Inflammatory macrophage treated with lipopolysaccharide for 1 hour (primary cell): Measurements from ENCODE around the gene ZNF430.
A peak's percentile ranks its signal among the peaks of the same experiment; 100 is the strongest.
"Not testable (repeated sequence)": the region's sequence is repeated elsewhere in the genome, so short reads cannot be mapped to it uniquely, and the experiment has no call there.

Source experiments
- DNase-seq, 2 donors: peaks; one replicate each; pipeline ENCODE4 v3.0.0-alpha.2; 2020 to 2022

ZNF430 gene

DNA sequence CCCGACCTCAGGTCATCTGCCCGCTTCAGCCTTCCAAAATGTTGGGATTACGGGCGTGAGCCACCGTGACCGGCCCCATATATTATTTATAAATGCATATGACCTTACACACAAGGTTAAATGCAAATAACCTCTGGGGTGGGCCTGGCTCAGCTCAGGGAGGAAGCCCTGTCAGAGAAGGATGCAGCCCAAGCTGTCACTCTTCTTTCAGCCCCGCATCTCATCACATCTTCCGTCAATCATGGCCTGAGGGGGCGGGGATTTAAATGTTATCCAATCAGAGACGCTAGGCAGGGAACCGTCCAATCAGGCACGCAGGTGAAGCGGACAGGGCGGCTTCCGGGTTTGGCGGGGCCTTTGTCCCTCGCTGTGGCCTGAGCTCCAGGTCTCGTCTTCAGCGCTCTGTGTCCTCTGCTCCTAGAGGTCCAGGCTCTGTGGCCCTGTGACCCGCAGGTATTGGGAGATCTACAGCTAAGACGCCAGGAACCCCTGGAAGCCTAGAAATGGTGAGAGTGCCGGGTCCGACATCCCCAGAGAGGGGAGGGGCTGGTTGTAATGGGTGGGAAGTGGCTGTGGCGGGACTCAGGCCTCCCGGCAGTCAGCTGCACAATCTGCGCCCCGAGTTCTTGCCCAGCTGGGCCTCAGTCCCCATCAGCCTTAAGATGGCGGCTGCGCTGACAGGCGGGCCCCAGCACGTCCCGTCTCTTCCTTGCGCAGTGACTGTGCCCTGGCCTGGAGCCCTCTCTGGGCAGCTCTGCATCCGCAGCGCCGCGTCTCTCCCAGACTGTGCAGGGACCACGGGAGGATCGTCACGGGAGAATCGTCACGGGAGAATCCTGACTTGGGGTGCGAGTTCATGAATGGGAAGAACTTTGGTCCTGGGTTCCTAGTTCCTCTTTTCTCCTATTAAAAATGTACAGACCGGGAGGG lies at the start of gene ZNF430:
TSS of gene ZNF430 (plus strand) at position 360 of the 930 bp plus-strand sequence. CDS start at position 504, 144 bp downstream.
- DNase-seq = peak; percentile 97

DNA sequence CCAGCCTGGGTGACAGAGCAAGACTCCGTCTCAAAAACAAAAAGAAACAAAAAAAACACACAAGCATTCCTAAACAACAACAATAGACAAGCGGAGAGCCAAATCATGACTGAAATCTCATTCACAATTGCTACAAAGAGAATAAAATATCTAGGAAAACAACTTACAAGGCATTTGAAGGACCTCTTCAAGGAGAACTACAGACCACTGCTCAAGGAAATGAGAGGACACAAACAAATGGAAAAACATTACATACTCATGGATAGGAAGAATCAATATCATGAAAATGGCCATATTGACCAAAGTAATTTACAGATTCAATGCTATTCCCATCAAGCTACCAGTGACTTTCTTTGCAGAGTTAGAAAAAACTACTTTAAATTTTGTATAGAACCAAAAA lies 27.7 kb upstream of the ZNF430 start:
- DNase-seq = not testable (repeated sequence)

DNA sequence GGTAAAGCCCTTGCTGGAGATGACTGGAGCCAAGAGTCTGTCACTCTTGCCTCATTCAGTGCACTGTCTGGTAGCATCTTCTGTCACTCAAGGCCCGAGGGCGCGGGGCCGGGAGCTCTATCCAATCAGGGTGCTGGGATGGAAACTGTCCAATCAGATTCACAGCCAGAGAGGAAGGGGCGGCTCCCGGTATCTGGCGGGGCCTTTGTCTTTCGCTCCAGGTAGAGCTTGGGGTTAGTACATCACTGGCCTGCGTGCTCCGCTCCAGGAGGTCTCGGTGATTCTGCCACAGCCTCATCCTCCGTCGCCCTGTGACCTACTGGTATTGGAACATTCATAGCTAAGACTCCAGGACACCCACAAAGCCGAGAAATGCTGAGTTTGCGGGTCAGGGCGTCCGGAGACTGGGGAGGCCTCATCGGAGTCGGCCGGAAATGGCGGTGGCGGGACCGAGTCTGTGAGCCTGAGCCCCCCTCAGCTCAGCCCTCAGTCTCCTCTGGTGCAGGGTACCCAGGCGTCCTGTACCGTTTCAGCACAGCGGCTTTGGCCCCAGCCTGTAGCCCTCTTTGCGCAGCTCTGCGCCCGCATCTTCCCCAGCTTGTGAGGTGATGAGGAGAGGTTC lies 20.6 kb upstream of the ZNF430 start:
- peak; percentile 52 to 69 for DNase-seq

DNA sequence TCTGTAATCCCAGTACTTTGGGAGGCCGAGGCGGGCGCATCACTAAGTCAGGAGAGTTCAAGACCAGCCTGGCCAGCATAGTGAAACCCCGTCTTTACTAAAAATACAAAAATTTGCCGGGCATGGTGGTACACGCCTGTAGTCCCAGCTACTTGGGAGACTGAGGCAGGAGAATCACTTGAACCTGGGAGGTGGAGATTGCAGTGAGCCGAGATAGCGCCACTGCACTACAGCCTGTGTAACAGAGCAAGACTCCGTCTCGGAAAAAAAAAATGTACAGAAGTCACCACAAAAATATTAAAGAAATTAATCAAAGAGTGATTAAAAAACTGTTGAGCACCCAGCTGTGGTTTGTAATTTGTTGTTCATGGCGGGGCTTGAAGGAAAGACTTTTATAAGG lies 781 bp downstream of the ZNF430 start:
- not testable (repeated sequence) for DNase-seq

DNA sequence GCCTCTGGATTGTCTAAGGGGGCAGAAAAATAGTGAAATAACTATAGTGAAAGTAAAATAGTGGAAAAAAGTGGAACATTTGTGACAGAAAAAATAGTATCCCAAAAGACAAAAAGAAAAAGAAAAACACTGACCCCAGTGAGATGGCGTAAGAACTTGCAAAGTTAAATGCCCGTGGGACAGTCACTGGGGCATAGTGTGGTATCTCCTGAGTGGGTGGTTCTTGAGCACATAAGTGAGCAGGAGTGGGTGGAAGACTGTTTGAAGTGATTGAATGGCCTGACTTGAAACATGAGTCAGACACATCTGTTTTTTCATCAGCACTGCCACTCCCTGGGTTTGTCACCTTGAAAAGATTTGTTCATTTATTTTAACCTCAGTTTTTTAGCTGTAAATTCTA lies 2.5 kb downstream of the ZNF430 start:
- peak; percentile 72 to 98 for DNase-seq

DNA sequence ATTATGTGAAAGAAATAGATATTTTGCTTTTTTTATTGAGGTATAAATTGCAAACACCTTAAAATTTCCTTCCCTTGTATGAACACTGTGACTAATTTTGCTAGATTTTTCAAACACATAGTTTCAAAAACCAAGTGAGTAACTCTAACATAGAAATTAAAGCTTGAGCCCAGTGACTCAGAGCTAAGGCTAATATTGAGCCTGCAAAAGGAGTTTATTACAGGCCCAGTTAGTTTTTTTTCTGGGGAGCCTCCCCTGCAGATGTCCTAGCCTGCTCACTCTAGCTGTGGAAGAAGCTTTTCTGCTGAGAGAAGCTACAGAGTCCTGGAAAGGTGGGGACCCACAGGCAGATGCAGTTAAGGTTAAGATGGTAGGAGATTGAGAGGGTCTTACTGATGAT lies 3.4 kb downstream of the ZNF430 start:
- DNase-seq = peak in 1 of 2 donors; percentile 20

DNA sequence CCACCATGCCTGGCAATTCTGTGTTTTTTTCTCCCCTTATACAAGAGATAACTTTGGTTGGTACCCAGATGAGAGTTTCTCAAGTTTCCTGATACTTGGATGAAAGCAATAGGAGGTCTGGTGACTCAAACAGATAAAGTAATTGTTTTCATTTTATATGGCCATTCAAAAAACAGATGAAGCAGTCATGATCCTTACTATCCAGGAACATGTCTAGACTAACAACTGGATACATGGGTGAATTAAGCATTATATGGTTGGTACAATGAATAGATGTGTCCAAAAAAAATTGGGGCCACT lies 8.5 kb downstream of the ZNF430 start:
- no peak for DNase-seq

DNA sequence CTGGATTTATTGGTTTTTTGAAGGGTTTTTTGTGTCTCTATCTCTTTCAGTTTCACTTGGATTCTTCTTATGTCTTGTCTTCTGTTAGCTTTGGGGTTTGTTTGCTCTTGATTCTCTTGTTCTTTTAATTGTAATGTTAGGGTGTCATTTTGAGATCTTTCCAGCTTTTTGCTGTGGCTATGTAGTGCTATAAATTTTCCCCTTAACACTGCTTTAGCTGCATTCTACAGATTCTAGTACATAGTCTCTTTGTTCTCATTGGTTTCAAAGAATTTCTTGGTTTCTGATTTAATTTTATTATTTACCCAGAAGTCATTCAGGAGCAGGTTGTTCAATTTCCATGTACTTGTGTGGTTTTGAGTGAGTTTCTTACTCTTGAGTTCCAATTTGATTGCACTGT lies 24.6 kb downstream of the ZNF430 start:
- DNase-seq = no peak

DNA sequence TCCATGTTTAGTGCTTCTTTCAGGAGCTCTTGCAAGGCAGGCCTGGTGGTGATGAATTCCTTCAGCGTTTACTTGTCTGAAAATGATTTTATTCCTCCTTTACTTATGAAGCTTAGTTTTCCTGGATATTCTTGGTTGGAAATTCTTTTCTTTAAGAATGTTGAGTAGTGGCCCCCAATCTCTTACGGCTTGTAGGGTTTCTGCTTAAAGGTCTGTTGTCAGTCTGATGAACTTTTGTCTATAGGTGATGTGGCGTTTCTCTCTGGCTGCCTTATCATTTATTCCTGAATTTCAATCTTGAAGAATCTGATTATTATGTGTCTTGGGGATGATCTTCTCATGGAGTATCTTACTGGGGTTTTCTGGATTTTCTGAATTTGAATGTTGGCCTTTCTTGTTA lies 26.0 kb downstream of the ZNF430 start:
- no peak for DNase-seq

DNA sequence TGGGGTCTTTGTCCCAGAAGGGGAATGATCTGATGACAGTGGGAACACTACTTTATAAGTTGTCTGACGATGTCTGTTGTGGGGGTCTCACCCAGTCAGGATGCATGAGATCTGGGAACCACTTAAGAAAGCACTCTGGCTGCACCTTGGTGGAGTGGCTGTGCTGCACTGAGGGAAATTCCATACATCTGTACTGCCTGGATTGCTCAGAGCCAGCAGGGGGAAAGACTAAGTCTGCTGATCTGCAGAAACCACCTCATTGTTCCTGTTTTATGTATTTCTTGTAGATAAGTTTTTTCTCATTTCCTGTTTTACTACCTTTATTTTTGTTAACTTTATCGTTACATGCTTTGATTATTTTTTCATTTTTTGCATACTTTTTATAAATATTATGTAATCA lies 27.3 kb downstream of the ZNF430 start:
- peak; percentile 6 to 73 for DNase-seq

DNA sequence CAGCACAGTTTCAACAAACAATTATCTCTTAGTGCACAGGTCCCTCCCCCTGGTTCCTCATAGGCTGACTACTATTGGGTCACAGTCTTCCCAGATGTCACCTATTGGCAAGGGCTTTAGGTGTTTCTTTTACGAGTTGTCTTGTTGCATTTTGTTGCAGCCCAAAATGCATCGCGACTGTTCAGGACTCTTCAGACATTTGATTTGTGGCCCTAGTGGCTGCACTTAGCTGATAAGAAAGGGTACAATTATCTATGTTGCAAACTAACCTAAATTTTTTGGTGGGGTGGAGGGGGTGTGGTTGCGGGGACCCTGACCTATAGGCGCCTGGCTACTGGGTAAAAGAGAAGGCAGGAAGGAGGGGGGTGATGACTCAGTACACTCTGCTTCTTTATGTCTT lies 32.4 kb downstream of the ZNF430 start:
- no peak for DNase-seq

DNA sequence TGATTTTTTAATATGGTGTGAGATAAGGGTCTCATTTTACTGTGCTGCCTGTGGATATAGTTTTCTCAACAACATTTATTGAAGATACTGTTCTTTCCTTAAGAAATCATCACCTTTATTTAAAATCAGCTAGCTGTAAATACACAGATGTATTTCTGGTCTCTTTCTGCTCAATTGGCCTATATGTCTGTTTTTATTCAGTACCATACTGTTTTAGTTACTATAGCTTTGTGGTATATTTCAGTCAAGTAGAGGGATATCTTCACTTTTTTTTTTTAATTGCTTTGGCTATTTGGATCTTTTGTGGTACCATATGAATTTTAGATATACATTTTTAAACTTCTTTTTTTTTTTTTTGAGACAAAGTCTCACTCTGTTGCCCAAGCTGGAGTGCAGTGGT lies 44.9 kb downstream of the ZNF430 start:
- no peak for DNase-seq

DNA sequence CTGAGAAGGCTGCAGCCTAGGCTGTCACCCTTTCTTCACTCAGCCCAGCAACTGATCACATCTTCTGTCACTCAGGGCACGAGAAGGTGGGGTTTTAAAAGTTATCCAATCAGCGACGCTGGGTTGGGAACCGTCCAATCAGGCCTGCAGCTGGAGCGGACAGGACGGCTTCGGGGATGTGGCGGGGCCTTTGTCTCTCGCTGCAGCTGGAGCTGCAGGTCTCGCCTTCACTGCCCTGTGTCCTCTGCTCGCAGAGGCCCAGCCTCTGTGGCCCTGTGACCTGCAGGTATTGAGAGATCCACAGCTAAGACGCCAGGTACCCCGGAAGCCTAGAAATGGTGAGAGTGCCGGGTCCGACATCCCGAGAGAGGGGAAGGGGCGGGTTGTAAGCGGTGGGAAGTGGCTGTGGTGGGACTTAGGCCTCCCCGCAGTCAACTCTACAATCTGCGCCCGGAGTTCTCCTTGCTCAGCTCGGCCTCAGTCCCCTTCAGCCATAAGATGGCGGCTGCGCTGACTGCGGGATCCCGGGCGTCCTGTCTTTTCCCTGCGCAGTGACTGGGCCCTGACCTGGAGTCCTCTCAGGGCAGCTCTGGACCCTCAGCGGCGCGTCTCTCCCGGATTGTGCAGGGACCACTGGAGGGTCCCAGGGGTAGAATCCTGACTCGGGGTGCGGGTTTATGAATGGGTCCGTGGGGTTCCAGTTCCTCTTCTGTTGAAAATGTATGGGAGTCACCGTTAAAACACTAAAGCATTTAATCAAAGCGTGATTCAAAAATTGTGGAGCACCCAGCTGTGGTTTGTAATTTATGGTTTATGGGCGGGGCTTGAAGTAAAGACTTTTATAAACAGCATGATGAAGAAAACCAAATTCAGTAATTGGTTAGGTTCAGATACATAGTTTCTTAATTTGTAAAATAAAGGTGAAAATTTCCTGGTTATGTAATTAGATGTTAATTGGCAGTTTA lies 61.8 kb downstream of the ZNF430 start, which contains the start of gene ZNF714:
TSS of gene ZNF714 (plus strand) at position 193 of the 965 bp plus-strand sequence. CDS start 16,066 bp downstream, outside the sequence.
- DNase-seq = peak; percentile 78 to 95

DNA sequence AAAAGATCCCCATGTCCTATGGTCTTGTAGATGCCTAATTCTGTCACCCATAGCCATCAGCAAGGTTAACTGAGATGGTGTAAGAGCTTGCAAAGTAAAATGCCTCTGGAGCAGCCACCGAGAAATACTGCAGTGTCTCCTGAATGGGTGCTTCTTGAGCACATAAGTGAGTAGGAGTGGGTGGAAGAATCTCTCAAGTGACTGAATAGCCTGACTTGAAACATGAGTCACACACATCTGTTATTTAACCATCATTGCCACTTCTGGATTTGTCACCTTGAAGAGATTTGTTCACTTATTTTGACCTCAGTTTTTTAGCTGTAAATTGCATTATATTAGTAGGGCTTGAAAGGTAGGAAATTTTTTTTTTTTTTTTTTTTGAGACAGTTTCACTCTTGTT lies 63.9 kb downstream of the ZNF430 start:
- DNase-seq = peak; percentile 20 to 91

DNA sequence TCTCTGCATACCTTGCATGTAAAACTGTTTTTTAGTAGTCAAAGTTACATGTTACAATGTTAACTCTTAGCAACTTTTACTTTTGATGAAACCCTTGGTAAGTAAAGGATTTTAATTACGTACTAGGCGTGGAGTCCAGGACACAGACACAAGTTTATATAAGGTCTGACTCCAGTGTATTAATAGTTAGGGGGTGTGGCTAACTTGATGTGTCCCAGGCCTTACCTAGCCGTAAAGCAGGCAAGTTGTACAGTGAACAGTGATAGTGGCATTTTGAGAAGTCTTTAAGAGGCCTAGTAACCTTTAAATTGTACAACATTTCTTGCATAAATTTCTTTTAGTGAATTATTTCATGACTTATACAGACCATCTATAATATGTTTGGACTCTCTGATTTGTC lies 67.4 kb downstream of the ZNF430 start:
- no peak for DNase-seq

DNA sequence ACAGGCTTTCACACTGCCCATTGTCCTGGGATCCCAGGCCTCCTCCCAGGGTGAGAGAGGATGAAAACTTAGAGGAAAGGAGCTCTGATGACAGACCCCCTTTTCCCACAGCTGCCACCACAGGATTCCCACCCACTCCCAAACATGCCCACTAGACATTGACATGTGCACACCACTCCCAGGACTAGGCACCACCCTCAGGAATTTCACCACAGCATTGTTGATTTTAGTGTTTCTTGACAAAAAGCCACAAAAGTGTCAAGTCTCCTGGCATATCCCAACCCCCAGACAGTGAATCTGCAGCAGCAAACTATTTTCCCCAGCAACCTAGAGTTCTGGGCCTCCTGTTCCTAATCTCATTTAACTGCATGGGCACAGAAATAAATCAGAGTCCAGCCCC lies 71.7 kb downstream of the ZNF430 start:
- DNase-seq = no peak

DNA sequence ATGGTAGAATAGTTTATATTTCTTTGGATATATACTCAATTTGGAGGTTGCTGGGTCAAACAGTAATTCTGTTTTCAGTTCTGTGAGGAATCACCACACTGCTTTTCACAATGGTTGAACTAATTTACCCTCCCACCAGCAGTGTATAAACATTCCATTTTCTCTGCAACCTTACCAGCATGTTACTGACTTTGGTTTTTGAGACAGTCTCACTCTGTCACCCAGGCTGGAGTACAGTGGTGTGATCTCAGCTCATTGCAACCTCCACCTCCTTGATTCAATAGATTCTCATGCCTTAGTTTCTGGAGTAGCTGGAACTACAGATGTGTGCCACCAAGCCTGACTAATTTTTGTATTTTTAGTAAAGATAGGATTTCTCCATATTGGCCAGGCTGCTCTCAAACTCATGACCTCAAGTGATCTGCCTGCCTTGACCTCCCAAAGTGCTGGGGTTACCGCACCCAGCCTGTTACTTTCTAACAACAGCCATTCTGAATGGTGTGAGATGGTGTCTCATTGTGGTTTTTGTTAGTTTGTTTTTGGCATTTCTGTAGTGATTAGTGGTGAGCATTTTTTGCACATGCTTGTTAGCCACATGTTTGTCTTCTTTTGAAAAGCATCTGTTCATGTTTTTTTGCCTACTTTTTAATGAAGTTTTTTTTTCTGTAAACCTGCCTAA lies 74.0 kb downstream of the ZNF430 start:
- no peak for DNase-seq

DNA sequence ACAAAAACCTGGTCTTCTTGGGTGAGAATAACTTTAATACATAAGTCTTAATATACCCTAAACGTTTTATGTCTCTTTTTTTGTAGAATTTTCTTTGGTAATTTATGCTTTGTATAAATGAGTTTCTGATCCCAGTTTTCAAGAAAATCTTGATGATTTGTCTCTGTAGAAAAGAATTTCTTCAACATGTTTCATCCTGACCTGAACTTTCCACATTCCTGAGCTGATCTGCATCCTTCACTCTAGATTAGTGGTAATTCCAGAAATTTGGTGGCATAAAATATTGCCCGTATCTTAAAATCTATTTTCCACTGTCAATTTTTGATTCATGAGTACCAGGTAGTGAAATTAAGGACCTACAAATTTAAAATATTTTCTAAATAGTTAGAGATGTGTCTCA lies 77.8 kb downstream of the ZNF430 start:
- no peak for DNase-seq

DNA sequence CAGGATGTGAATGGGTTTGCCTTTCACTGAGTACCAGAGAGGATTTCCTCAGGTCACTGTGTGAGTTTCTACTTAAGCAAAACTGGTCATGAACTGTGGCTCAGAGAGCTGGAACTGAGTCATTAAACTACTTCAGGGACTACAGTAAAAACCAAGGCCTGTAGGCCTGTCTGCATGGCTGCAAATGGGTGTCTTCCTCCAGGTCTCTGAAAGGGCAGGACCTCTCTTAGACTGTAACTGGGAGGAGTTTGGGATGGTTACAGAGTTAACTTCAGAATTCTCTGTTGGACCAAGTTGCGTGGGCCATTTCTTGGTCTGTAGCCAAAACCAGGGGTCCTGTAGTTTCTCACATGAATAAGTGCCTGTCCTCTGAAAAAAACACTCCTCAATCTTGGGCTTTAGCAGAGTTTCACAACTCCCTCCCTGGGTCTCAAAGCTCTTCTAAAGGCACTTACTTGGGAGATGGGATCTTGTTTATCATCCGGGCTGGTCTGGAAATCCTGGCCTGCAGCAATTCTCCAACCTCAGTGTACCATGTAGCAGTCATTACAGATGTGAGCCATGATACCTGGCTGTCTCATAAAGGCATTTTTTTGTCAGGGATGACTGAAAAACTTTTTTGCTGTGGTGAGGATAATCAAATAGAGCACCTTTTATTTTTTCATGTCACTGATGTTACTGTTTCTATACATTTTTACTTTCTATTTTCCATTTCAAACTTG lies 81.2 kb downstream of the ZNF430 start:
- DNase-seq = no peak

DNA sequence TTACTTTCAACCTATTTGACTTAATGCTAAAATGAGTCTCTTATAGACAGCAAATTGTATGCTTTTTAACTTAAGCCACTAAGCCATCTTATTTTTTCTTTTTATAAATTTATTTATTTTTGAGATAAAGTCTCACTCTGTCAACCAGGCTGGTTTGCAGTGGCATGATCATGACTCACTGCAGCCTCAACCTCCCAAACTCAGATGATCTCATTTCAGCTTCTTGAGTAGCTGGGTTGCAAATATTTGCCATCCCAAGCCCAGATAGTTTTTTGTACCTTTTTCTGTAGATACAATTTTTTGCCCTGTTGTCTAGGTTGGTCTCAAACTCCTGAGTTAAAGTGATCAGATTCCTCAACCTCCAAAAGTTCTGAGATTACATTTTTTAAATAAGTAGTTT lies 88.7 kb downstream of the ZNF430 start:
- DNase-seq = peak in 1 of 2 donors; percentile 31
